HCT116 (cell line): ENCODE measurements around the gene BPTF. TPM values are rescaled to one million over a fixed set of nuclear protein-coding genes. Genes with fewer than 3 reads are reported as not detected.

Experiments used
- ATAC-seq: fragments of 200-7000 bp; cut with Tn5 transposase; 2 replicates; pipeline ENCODE4 v1.9.1; 2020; ENCODE audit warnings: mild to moderate bottlenecking, moderate library complexity
- BruUV-seq: library from RNA; stranded (reverse); fragments of 400-500 nt; replicated peaks from 2 replicates; lab custom pipeline; 2021; lab: Mats Ljungman, UMichigan
- CTCF ChIA-PET: fragments of 300-600 bp; sonication (Branson Sonifier 250); formaldehyde crosslinking; loops from one replicate; lab custom pipeline; 2021; ENCODE audit warnings: antibody characterized with exemption; lab: Charles Lee
- POLR2A ChIA-PET: fragments of 300-600, 350-600 bp; sonication (Branson Sonifier 250); formaldehyde crosslinking; loops from one replicate; lab custom pipeline; 2021; ENCODE audit warnings: antibody characterized with exemption; lab: Charles Lee
- RAD21 ChIA-PET, 2 experiments: fragments of 300-600 bp; sonication (Branson Sonifier 250); formaldehyde crosslinking; loops; one replicate each; lab custom pipeline; 2023; ENCODE audit warnings: low total read pairs in 2 of 2; ENCODE audit not compliant: uncharacterized antibody in 2 of 2, unreplicated experiment in 2 of 2, low non-redundant PET in 1 of 2; lab: Charles Lee
- DNase-seq: peaks from one replicate; pipeline ENCODE4 v3.0.0-alpha.2; 2010; ENCODE audit warnings: low read depth, low spot score
- H2AFZ ChIP-seq: fragments of 200-600 bp; shearing (Covaris generic), sonication (generic); 2 replicates; pipeline ENCODE4 v1.6.1; 2017; ENCODE audit warnings: low read depth, mixed run types, mixed read lengths, antibody characterized with exemption, low read length; ENCODE audit not compliant: poor library complexity, severe bottlenecking
- H3K27ac ChIP-seq: 2 replicates; pipeline ENCODE4 v1.5.1; 2012; ENCODE audit warnings: low read depth, low read length
- H3K27me3 ChIP-seq: fragments of 200-600 bp; sonication (generic); 2 replicates; pipeline ENCODE4 v1.6.1; 2016; ENCODE audit warnings: mixed run types, low read length, mixed read lengths; ENCODE audit not compliant: insufficient read depth
- H3K36me3 ChIP-seq, 2 experiments: fragments of 200-500 bp in 1 of 2; fragments of 200-600 bp in 1 of 2; sonication (Bioruptor generic) in 1 of 2; sonication (generic) in 1 of 2; 2 replicates each; pipeline versions ENCODE4 v1.5.1 to v1.6.1; 2014 to 2016; ENCODE audit warnings: low read length in 2 of 2, inconsistent platforms in 1 of 2, mixed read lengths in 1 of 2, mixed run types in 1 of 2; ENCODE audit not compliant: insufficient read depth in 2 of 2, control insufficient read depth in 1 of 2
- H3K4me1 ChIP-seq, 2 experiments: fragments of 200-600 bp in 1 of 2; sonication (generic) in 1 of 2; 2 replicates each; pipeline versions ENCODE4 v1.5.1 to v1.6.1; 2012 to 2017; ENCODE audit warnings: low read length in 2 of 2, inconsistent platforms in 1 of 2, mild to moderate bottlenecking in 1 of 2, mixed read lengths in 1 of 2, mixed run types in 1 of 2, moderate library complexity in 1 of 2; ENCODE audit not compliant: insufficient read depth in 2 of 2, control insufficient read depth in 1 of 2
- H3K4me2 ChIP-seq: fragments of 200-600 bp; sonication (generic); 2 replicates; pipeline ENCODE4 v1.6.1; 2017; ENCODE audit warnings: mixed run types, low read length, mixed read lengths
- H3K4me3 ChIP-seq, 2 experiments: fragments of 200-600 bp in 1 of 2; sonication (generic) in 1 of 2; replicated peaks in 1 of 2; 2 replicates each; pipeline ENCODE4 v1.5.1; 2011 to 2016; ENCODE audit warnings: low read length in 2 of 2, control low read depth in 1 of 2, low read depth in 1 of 2, mild to moderate bottlenecking in 1 of 2, mixed read lengths in 1 of 2, mixed run types in 1 of 2
- H3K79me2 ChIP-seq: fragments of 200-600 bp; sonication (generic); 2 replicates; pipeline ENCODE4 v1.6.1; 2017; ENCODE audit warnings: mild to moderate bottlenecking, mixed run types, low read length, moderate library complexity, mixed read lengths; ENCODE audit not compliant: insufficient read depth
- H3K9ac ChIP-seq: fragments of 200-600 bp; sonication (generic); 2 replicates; pipeline ENCODE4 v1.6.1; 2016; ENCODE audit warnings: low read length, mixed read lengths
- H3K9me2 ChIP-seq: fragments of 200-600 bp; sonication (generic), shearing (Covaris generic); 2 replicates; pipeline ENCODE4 v1.6.1; 2017; ENCODE audit warnings: mixed run types, mild to moderate bottlenecking, moderate library complexity; ENCODE audit not compliant: insufficient read depth
- H3K9me3 ChIP-seq, 2 experiments: fragments of 200-500 bp in 1 of 2; fragments of 200-600 bp in 1 of 2; sonication (Bioruptor generic) in 1 of 2; sonication (generic) in 1 of 2; 2 replicates each; pipeline ENCODE4 v1.6.1; 2014 to 2017; ENCODE audit warnings: low read length in 2 of 2, mixed read lengths in 2 of 2, inconsistent platforms in 1 of 2, low read depth in 1 of 2, mild to moderate bottlenecking in 1 of 2, mixed run types in 1 of 2, moderate library complexity in 1 of 2; ENCODE audit not compliant: control insufficient read depth in 1 of 2, insufficient read depth in 1 of 2
- H4K20me1 ChIP-seq: fragments of 200-600 bp; sonication (generic), shearing (Covaris generic); 2 replicates; pipeline ENCODE4 v1.6.1; 2017; ENCODE audit warnings: mixed run types, mild to moderate bottlenecking, moderate library complexity; ENCODE audit not compliant: insufficient read depth
- CBX3 ChIP-seq: IDR thresholded peaks from 2 replicates; pipeline ENCODE4 v1.6.1; 2012; ENCODE audit warnings: low read depth
- ELF1 ChIP-seq: IDR thresholded peaks from 2 replicates; pipeline ENCODE4 v1.6.1; 2012; ENCODE audit warnings: low read depth, borderline replicate concordance
- EZH2 ChIP-seq: fragments of 200-600 bp; sonication (generic); IDR thresholded peaks from 2 replicates; pipeline ENCODE4 v1.6.1; 2017; ENCODE audit warnings: antibody characterized with exemption, mixed run types
- EZH2phosphoT487 ChIP-seq: fragments of 200-600 bp; IDR thresholded peaks from 2 replicates; pipeline ENCODE4 v1.6.1; 2018; ENCODE audit warnings: antibody characterized with exemption, borderline replicate concordance
- ZFX ChIP-seq: fragments of 450-650 bp; IDR thresholded peaks from 2 replicates; pipeline ENCODE4 v1.6.1; 2017
- intact Hi-C: fragments of 100-400 bp; cut with micrococcal nuclease; formaldehyde crosslinking; loops from 2 replicates; pipeline ENCODE4 v1.10.0; 2022
- total RNA-seq: library from RNA; stranded (reverse); gene quantifications from one replicate; pipeline ENCODE4 v1.2.1, GENCODE V29; 2021; ENCODE audit not compliant: unreplicated experiment
- TF ChIP-seq, protein P1 (sequence below): IDR thresholded peaks from 2 replicates; pipeline ENCODE4 v1.6.1; 2012; ENCODE audit warnings: low read depth
- TF ChIP-seq, protein P2 (sequence below): IDR thresholded peaks from 2 replicates; pipeline ENCODE4 v1.6.1; 2011; ENCODE audit warnings: mild to moderate bottlenecking, low read length, moderate library complexity; ENCODE audit not compliant: insufficient replicate concordance; ENCODE audit errors: extremely low read depth
- TF ChIP-seq, protein P3 (sequence below): IDR thresholded peaks from 2 replicates; pipeline ENCODE4 v1.6.1; 2012
- TF ChIP-seq, protein P4 (sequence below): IDR thresholded peaks from 2 replicates; pipeline ENCODE4 v1.6.1; 2012

The BPTF gene
- total RNA-seq, 1 experiment from 2014 or later: 114 TPM

DNA sequence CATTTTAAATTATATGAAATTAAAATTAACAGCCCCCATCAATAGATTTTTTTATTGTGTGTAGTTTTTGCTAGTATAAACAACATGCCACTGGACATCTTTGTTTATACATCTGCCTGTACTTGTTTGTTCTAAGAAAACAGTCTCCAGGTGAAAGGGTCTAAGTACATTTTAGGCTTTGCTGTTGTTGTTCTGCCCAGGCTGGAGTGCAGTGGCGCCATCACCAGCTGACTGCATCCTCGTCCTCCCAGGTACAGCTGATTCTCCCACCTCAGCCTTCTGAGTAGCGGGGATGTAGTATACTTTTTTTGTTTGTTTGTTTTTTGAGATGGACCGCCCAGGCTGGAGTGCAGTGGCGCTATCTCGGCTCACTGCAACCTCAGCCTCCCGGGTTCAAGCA, 145.5 kb downstream of the BPTF start:
- H4K20me1 ChIP-seq: no peaks in the 10 kb centered on the region
- no peaks in the 10 kb centered on the region for H3K9me3 ChIP-seq
- ChIA-PET POLR2A (no interaction called here), CTCF (no interaction called here), RAD21 (no interaction called here)
- no peak overlapping the region for H2AFZ ChIP-seq
- H3K79me2 ChIP-seq: no peaks in the 10 kb centered on the region
- H3K4me2 ChIP-seq: no peak overlapping the region
- DNase-seq (no peak), ATAC-seq (no peak)
- no peaks in the 10 kb centered on the region for H3K9me2 ChIP-seq
- H3K27ac ChIP-seq: no peak overlapping the region
- no peak overlapping the region for H3K4me3 ChIP-seq
- intact Hi-C loops: no loop called here
- no peaks in the 10 kb centered on the region for H3K27me3 ChIP-seq
- peaks cover 10 to 23% of the 10 kb centered on the region in 2 experiments; a peak in 3 of 4 replicates for H3K36me3 ChIP-seq
- no TSS peak for BruUV-seq
- H3K9ac ChIP-seq: no peak overlapping the region
- H3K4me1 ChIP-seq: no peaks in the 10 kb centered on the region
- TF ChIP-seq ZFX (no peak), EZH2 (no peak), EZH2phosphoT487 (no peak), ELF1 (no peak), CBX3 (no peak)
- TF ChIP-seq, protein P1, sequence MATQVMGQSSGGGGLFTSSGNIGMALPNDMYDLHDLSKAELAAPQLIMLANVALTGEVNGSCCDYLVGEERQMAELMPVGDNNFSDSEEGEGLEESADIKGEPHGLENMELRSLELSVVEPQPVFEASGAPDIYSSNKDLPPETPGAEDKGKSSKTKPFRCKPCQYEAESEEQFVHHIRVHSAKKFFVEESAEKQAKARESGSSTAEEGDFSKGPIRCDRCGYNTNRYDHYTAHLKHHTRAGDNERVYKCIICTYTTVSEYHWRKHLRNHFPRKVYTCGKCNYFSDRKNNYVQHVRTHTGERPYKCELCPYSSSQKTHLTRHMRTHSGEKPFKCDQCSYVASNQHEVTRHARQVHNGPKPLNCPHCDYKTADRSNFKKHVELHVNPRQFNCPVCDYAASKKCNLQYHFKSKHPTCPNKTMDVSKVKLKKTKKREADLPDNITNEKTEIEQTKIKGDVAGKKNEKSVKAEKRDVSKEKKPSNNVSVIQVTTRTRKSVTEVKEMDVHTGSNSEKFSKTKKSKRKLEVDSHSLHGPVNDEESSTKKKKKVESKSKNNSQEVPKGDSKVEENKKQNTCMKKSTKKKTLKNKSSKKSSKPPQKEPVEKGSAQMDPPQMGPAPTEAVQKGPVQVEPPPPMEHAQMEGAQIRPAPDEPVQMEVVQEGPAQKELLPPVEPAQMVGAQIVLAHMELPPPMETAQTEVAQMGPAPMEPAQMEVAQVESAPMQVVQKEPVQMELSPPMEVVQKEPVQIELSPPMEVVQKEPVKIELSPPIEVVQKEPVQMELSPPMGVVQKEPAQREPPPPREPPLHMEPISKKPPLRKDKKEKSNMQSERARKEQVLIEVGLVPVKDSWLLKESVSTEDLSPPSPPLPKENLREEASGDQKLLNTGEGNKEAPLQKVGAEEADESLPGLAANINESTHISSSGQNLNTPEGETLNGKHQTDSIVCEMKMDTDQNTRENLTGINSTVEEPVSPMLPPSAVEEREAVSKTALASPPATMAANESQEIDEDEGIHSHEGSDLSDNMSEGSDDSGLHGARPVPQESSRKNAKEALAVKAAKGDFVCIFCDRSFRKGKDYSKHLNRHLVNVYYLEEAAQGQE: no peak
- TF ChIP-seq, protein P2, sequence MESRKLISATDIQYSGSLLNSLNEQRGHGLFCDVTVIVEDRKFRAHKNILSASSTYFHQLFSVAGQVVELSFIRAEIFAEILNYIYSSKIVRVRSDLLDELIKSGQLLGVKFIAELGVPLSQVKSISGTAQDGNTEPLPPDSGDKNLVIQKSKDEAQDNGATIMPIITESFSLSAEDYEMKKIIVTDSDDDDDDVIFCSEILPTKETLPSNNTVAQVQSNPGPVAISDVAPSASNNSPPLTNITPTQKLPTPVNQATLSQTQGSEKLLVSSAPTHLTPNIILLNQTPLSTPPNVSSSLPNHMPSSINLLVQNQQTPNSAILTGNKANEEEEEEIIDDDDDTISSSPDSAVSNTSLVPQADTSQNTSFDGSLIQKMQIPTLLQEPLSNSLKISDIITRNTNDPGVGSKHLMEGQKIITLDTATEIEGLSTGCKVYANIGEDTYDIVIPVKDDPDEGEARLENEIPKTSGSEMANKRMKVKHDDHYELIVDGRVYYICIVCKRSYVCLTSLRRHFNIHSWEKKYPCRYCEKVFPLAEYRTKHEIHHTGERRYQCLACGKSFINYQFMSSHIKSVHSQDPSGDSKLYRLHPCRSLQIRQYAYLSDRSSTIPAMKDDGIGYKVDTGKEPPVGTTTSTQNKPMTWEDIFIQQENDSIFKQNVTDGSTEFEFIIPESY: no peak
- TF ChIP-seq, protein P3, sequence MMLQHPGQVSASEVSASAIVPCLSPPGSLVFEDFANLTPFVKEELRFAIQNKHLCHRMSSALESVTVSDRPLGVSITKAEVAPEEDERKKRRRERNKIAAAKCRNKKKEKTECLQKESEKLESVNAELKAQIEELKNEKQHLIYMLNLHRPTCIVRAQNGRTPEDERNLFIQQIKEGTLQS: no peak
- TF ChIP-seq, protein P4, sequence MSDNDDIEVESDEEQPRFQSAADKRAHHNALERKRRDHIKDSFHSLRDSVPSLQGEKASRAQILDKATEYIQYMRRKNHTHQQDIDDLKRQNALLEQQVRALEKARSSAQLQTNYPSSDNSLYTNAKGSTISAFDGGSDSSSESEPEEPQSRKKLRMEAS: no peak
